ENCODE results near the gene ZNF593.

DNA sequence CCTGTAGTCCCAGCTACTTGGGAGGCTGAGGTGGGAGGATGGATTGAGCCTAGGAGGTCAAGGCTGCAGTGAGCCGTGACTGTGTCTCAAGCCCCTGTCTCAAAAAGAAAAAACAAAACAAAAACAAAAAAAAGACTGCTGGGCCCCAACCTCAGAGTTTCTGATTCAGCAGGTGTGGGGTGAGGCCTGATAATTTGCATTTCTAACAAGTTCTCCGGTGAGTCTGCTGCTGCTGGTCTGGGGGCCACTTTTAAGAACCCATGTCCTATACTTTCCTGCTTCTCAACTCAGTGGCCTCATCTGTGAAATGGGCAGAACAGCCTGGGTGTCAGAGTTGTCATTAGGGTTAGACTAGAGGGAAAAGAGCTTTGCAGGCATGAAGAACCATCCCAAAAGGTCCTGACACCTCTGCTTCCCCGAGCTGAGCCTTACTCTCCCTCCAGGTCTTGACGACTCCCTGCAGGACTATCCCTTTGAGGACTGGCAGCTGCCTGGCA lies 10.3 kb downstream of the ZNF593 start:
- no peak for TF ChIP-seq TAF1 (IDR thresholded peaks at IDR 0.05; ENCODE audit: low read depth)
- TF ChIP-seq CREB1 (IDR thresholded peaks at IDR 0.05; ENCODE audit: low read depth), result no peak
- TF ChIP-seq EGR1 (IDR thresholded peaks at IDR 0.05), result no peak
- no peak for TF ChIP-seq ZBTB7A (IDR thresholded peaks at IDR 0.05; ENCODE audit: low read depth)
- TF ChIP-seq, protein P1, sequence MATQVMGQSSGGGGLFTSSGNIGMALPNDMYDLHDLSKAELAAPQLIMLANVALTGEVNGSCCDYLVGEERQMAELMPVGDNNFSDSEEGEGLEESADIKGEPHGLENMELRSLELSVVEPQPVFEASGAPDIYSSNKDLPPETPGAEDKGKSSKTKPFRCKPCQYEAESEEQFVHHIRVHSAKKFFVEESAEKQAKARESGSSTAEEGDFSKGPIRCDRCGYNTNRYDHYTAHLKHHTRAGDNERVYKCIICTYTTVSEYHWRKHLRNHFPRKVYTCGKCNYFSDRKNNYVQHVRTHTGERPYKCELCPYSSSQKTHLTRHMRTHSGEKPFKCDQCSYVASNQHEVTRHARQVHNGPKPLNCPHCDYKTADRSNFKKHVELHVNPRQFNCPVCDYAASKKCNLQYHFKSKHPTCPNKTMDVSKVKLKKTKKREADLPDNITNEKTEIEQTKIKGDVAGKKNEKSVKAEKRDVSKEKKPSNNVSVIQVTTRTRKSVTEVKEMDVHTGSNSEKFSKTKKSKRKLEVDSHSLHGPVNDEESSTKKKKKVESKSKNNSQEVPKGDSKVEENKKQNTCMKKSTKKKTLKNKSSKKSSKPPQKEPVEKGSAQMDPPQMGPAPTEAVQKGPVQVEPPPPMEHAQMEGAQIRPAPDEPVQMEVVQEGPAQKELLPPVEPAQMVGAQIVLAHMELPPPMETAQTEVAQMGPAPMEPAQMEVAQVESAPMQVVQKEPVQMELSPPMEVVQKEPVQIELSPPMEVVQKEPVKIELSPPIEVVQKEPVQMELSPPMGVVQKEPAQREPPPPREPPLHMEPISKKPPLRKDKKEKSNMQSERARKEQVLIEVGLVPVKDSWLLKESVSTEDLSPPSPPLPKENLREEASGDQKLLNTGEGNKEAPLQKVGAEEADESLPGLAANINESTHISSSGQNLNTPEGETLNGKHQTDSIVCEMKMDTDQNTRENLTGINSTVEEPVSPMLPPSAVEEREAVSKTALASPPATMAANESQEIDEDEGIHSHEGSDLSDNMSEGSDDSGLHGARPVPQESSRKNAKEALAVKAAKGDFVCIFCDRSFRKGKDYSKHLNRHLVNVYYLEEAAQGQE (IDR thresholded peaks at IDR 0.05; ENCODE audit: low read depth), result no peak
- no peak for TF ChIP-seq YY1 (IDR thresholded peaks at IDR 0.05; ENCODE audit: low read depth)
- TF ChIP-seq CEBPB (IDR thresholded peaks at IDR 0.05), result no peak
- TF ChIP-seq RAD21 (IDR thresholded peaks at IDR 0.05; ENCODE audit: low read depth), result no peak
- TF ChIP-seq, protein P2, sequence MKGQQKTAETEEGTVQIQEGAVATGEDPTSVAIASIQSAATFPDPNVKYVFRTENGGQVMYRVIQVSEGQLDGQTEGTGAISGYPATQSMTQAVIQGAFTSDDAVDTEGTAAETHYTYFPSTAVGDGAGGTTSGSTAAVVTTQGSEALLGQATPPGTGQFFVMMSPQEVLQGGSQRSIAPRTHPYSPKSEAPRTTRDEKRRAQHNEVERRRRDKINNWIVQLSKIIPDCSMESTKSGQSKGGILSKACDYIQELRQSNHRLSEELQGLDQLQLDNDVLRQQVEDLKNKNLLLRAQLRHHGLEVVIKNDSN (IDR thresholded peaks at IDR 0.05), result no peak
- TF ChIP-seq EP300 (IDR thresholded peaks at IDR 0.05; ENCODE audit: borderline replicate concordance), result no peak
- no peak for TF ChIP-seq NFIC (IDR thresholded peaks at IDR 0.05)
- TF ChIP-seq TEAD4 (IDR thresholded peaks at IDR 0.05), result no peak
- TF ChIP-seq TCF12 (IDR thresholded peaks at IDR 0.05; ENCODE audit: low read depth), result no peak
- TF ChIP-seq, protein P3, sequence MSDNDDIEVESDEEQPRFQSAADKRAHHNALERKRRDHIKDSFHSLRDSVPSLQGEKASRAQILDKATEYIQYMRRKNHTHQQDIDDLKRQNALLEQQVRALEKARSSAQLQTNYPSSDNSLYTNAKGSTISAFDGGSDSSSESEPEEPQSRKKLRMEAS (IDR thresholded peaks at IDR 0.05), result no peak
